Measurements from ENCODE around the gene SLC39A11. TPM values are rescaled to one million over a fixed set of nuclear protein-coding genes. Genes with fewer than 3 reads are reported as not detected.

SLC39A11 gene
- total RNA-seq, 1 donor from 2014 or later = 13.2 TPM

DNA sequence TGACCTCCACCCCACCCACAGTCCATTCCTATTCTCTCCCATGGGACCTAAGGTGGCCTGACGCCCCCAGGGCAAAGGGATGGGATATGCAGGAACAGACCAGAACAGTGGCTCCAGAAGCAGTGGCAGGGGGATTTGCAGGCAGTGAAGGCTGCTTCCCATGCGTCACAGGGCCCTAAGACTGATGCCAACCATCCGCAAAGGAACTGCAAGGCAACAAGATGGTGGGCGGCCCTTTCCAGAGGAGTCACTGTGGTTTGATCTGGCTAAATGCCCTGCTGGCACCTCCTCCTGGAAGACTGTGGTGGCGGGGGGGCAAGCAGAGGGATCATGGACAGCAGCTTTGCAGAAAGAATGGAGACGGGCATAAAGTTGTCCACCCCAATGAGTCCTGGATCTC lies 4.4 kb upstream of the SLC39A11 start:
- no peak overlapping the region for H3K4me3 Mint-ChIP-seq (ENCODE audit: unreplicated experiment)
- no peak overlapping the region for H3K27ac Mint-ChIP-seq (ENCODE audit: unreplicated experiment)
- H3K27me3 Mint-ChIP-seq (ENCODE audit: unreplicated experiment) = no peaks in the 10 kb centered on the region
- DNase-seq (ENCODE audit: low spot score) = no peak
- peaks cover 5% of the 10 kb centered on the region for H3K4me1 Mint-ChIP-seq (ENCODE audit: unreplicated experiment)
- TF ChIP-seq, protein P1, sequence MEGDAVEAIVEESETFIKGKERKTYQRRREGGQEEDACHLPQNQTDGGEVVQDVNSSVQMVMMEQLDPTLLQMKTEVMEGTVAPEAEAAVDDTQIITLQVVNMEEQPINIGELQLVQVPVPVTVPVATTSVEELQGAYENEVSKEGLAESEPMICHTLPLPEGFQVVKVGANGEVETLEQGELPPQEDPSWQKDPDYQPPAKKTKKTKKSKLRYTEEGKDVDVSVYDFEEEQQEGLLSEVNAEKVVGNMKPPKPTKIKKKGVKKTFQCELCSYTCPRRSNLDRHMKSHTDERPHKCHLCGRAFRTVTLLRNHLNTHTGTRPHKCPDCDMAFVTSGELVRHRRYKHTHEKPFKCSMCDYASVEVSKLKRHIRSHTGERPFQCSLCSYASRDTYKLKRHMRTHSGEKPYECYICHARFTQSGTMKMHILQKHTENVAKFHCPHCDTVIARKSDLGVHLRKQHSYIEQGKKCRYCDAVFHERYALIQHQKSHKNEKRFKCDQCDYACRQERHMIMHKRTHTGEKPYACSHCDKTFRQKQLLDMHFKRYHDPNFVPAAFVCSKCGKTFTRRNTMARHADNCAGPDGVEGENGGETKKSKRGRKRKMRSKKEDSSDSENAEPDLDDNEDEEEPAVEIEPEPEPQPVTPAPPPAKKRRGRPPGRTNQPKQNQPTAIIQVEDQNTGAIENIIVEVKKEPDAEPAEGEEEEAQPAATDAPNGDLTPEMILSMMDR (IDR thresholded peaks at IDR 0.05; ENCODE audit: unreplicated experiment) = no peak
- H3K9me3 Mint-ChIP-seq (ENCODE audit: unreplicated experiment) = no peaks in the 10 kb centered on the region
- H3K36me3 Mint-ChIP-seq (ENCODE audit: low read depth, unreplicated experiment) = no peaks in the 10 kb centered on the region

DNA sequence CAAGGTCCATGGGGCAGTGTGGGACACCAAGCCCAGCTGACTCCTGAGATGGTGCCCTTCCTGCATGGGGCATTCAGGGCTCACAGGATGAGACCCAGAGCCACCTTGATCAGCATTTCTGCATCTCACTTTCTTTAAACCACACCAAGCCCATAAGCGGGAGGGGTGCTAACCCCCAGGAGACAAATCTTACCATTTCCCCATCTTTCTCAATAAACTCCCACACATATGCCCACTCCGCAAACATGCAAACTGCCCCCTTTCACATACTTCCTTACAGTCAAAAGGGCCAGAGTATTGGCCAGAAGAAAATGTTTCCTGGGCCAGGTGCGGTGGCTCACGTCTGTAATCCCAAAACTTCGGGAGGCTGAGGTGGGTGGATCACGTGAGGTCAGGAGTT lies 3.7 kb upstream of the SLC39A11 start:
- Mint-ChIP-seq H3K4me3 (ENCODE audit: unreplicated experiment) (no peak overlapping the region), H3K36me3 (ENCODE audit: low read depth, unreplicated experiment) (no peaks in the 10 kb centered on the region), H3K9me3 (ENCODE audit: unreplicated experiment) (no peaks in the 10 kb centered on the region), H3K27me3 (ENCODE audit: unreplicated experiment) (no peaks in the 10 kb centered on the region), H3K4me1 (ENCODE audit: unreplicated experiment) (peaks cover 9% of the 10 kb centered on the region), H3K27ac (ENCODE audit: unreplicated experiment) (no peak overlapping the region)
- TF ChIP-seq, protein P1 (IDR thresholded peaks at IDR 0.05; ENCODE audit: unreplicated experiment) = no peak
- no peak for DNase-seq (ENCODE audit: low spot score)

DNA sequence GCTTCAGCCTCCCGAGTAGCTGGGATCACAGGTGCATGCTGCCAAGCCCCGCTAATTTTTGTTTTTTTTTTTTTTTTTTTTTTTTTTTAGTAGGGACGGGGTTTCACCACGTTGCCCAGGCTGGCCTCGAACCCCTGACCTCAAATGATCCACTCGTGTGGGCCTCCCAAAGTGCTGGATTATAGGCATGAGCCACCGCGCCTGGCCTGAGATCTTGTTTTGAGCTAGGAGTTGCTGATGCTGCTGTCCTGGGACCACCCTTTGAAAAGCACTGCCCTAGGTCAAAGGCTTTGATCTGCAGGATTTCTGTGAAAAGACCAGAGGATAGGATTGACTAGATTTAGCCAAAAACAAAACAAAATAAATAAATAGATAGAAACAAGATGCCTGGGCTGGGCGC lies 798 bp upstream of the SLC39A11 start:
- peaks cover 5% of the 10 kb centered on the region for H3K4me1 Mint-ChIP-seq (ENCODE audit: unreplicated experiment)
- no peak for DNase-seq (ENCODE audit: low spot score)
- no peak overlapping the region for H3K27ac Mint-ChIP-seq (ENCODE audit: unreplicated experiment)
- H3K36me3 Mint-ChIP-seq (ENCODE audit: low read depth, unreplicated experiment) = no peaks in the 10 kb centered on the region
- no peaks in the 10 kb centered on the region for H3K27me3 Mint-ChIP-seq (ENCODE audit: unreplicated experiment)
- no peaks in the 10 kb centered on the region for H3K9me3 Mint-ChIP-seq (ENCODE audit: unreplicated experiment)
- TF ChIP-seq, protein P1 (IDR thresholded peaks at IDR 0.05; ENCODE audit: unreplicated experiment) = no peak
- no peak overlapping the region for H3K4me3 Mint-ChIP-seq (ENCODE audit: unreplicated experiment)

DNA sequence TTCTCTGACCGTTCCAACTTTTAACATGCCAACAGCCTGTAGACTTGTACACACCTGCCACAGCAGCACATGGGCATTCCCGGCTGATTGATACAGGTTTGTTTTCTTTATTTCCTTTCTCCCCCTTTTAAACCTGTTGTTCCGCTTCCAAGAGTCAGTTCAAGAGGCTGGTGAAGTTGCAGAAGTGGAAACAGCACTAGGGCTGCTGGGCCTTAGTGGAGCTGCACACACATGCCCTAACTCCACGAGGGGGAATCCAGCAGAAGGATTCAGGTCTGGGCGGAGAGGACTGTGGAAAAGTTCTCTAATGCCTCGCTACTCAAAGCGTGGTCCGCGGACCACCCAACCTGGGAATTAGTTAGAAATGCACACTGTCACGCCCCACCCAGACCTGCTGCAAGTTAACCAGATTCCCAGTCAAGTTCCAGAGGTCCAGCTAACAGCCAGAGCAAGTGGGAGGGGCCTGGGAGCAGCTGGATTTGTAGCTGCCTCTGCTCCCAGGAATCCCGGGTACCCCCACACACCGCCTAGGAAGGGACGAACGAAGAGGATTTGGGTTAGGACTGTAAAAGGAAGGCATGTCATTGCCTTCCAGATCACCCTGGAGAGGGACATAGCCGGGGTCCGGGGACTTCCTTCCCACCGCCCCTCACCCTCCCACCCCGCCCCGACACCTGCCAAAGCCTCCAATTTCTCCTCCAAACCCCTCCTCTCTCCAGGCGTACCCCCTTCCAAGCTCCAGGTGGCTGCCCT lies 542 bp downstream of the SLC39A11 start:
- TF ChIP-seq, protein P1 (IDR thresholded peaks at IDR 0.05; ENCODE audit: unreplicated experiment) = no peak
- no peaks in the 10 kb centered on the region for H3K27me3 Mint-ChIP-seq (ENCODE audit: unreplicated experiment)
- peak; percentile 7 for DNase-seq (ENCODE audit: low spot score)
- H3K36me3 Mint-ChIP-seq (ENCODE audit: low read depth, unreplicated experiment) = no peaks in the 10 kb centered on the region
- H3K27ac Mint-ChIP-seq (ENCODE audit: unreplicated experiment) = no peak overlapping the region
- H3K4me3 Mint-ChIP-seq (ENCODE audit: unreplicated experiment) = peak overlapping the region; percentile 94
- H3K4me1 Mint-ChIP-seq (ENCODE audit: unreplicated experiment) = peaks cover 5% of the 10 kb centered on the region
- H3K9me3 Mint-ChIP-seq (ENCODE audit: unreplicated experiment) = no peaks in the 10 kb centered on the region

DNA sequence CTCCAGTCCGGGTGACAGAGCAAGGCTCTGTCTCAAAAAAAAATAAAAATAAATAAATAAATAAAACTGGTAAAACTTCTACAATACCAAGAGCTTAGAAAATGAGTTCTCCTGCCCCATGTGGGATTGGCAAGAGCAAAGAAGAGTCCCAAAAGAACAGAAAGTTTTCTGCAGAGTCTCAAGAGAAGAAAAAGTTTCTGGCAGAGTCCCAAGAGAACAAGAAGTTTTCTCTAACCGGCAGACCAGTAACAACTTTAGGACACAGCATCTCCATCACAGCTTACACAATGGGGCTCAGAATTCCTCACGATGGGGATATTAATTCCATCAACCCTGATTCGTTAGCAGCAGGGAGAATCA lies 1.1 kb downstream of the SLC39A11 start:
- TF ChIP-seq, protein P1 (IDR thresholded peaks at IDR 0.05; ENCODE audit: unreplicated experiment) = no peak
- Mint-ChIP-seq H3K36me3 (ENCODE audit: low read depth, unreplicated experiment) (no peaks in the 10 kb centered on the region), H3K27ac (ENCODE audit: unreplicated experiment) (no peak overlapping the region), H3K27me3 (ENCODE audit: unreplicated experiment) (no peaks in the 10 kb centered on the region), H3K4me3 (ENCODE audit: unreplicated experiment) (peak overlapping the region; percentile 94), H3K4me1 (ENCODE audit: unreplicated experiment) (peaks cover 5% of the 10 kb centered on the region), H3K9me3 (ENCODE audit: unreplicated experiment) (no peaks in the 10 kb centered on the region)
- no peak for DNase-seq (ENCODE audit: low spot score)
